Mucosa of gallbladder (tissue), 1 donor: ENCODE data around the gene CTNND2. TPM values are rescaled to one million over a fixed set of nuclear protein-coding genes. Genes with fewer than 3 reads are reported as not detected.

Experiments
- DNase-seq: peaks from one replicate; pipeline ENCODE4 v3.0.0-alpha.2; 2020; ENCODE audit warnings: low spot score
- total RNA-seq: library from RNA; stranded (reverse); gene quantifications from one replicate; pipeline ENCODE4 v1.2.1, GENCODE V29; 2021
- donor health status: DM: no; HTN: no; CAD: no.

CTNND2 gene
- total RNA-seq, 1 donor from 2014 or later, result 131 TPM

- no peak for DNase-seq
These were observed 726.1 kb downstream of the CTNND2 start for GRCh38 chr5:11177999-11178711.

- DNase-seq, result no peak
These were observed 729.7 kb downstream of the CTNND2 start for GRCh38 chr5:11174591-11174990.

- DNase-seq, result no peak
These were observed 731.8 kb downstream of the CTNND2 start for GRCh38 chr5:11172484-11172883.

- DNase-seq, result no peak
These were observed 733.0 kb downstream of the CTNND2 start for GRCh38 chr5:11171236-11171635.

DNA sequence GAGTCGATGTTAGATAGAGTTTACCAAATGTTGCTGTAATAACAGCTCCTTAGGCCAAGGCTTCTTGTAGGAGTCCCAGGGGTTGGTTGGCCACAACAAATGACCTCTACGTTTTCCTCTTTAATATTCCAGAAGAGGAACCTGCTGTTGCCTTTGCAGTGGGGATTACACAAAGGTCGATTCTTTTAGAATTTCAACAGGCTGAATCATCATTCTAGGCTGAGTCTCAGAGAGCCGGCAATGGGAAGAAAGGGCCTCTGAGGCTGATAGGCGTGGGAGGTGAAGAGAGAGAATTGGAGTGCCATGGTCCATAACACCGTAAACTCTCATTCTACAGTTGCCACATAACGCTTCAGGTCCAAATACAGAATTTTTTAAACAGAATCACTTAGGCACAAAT, 737.3 kb downstream of the CTNND2 start:
- no peak for DNase-seq

- no peak for DNase-seq
These were observed 739.5 kb downstream of the CTNND2 start for GRCh38 chr5:11164531-11165294.

GRCh38 chr5:11157132-11157531, 747.1 kb downstream of the CTNND2 start:
- no peak for DNase-seq

- no peak for DNase-seq
These were observed 750.4 kb downstream of the CTNND2 start for GRCh38 chr5:11153670-11154382.

GRCh38 chr5:11152368-11152767, 751.9 kb downstream of the CTNND2 start:
- DNase-seq, result no peak

DNA sequence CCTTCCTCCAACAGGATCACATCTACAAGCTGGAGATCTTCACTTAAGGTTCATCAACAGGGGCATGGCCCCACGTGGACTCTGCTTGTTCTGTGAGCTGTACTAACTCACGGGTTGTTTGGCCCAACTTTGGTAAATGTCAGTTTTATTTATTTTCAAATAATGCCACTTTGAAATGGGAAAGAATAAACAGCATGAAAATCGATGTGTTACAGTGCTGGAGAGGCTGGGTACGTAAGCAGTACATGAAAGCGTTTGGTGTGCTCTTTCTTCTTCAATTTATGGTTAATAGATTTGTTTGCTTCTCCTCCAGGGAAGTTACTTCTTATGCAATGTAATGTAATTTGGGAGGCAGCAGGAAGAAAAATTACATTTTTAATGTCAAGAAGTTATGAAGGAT, 753.3 kb downstream of the CTNND2 start:
- no peak for DNase-seq

- DNase-seq, result no peak
These were observed 755.3 kb downstream of the CTNND2 start for GRCh38 chr5:11148810-11149539.

- DNase-seq, result no peak
These were observed 758.1 kb downstream of the CTNND2 start for GRCh38 chr5:11146171-11146570.

DNA sequence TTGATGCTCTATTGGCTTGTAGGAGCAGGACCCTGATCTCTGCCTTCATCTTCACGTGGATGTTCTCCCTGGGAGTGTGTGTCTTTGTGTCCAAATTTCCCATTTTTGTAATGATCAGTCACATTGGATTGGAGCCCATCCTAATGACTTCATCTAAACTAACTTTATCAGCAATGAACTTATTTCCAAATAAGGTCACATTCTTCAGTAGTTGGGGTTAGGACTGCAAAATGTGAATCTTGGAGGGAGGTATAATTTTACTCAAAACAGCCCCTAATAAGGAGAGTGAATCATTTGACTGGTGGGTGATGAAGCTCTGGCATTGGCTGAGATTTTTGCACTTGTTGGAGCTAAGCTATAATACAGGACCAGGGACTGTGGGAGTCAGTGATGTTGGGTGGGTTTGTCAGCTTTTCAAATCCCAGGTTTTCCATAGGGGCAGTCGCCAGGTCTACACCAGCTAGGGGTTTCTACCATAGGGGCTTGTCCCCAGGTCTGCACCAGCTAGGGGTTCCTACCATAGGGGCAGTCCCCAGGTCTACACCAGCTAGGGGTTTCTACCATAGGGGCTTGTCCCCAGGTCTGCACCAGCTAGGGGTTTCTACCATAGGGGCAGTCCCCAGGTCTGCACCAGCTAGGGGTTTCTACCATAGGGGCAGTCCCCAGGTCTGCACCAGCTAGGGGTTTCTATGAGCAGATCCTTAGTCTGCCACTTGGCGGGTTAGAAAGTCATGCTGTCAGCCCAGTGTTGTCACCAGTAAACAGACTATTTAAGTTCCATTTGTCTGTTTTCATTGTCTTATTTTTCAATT, 760.6 kb downstream of the CTNND2 start:
- DNase-seq, result no peak

- no peak for DNase-seq
These were observed 764.9 kb downstream of the CTNND2 start for GRCh38 chr5:11139217-11139865.

DNA sequence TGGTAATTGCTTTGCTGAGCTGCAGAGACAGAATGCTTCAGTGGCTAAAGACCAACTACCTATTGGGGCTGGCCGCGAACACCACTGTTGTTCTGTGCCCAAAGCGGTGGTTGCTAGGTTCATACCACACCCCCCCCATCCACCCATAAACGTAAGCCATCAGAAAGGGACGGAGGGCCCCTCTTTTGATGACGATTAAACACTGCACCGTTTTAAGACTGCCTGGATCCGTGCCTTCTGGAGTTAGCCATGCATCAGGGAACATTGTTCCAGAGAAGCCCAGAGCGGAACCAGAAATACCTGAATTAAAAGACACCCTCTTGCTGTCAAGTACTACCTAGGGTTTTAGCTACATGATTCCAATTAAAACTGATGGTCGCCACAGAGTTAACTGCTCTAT, 774.1 kb downstream of the CTNND2 start:
- no peak for DNase-seq

- DNase-seq, result no peak
These were observed 776.2 kb downstream of the CTNND2 start for GRCh38 chr5:11128021-11128420.

- DNase-seq, result no peak
These were observed 777.4 kb downstream of the CTNND2 start for GRCh38 chr5:11126844-11127243.

- DNase-seq, result no peak
These were observed 782.4 kb downstream of the CTNND2 start for GRCh38 chr5:11121885-11122284.

- no peak for DNase-seq
These were observed 794.1 kb downstream of the CTNND2 start for GRCh38 chr5:11110128-11110527.

DNA sequence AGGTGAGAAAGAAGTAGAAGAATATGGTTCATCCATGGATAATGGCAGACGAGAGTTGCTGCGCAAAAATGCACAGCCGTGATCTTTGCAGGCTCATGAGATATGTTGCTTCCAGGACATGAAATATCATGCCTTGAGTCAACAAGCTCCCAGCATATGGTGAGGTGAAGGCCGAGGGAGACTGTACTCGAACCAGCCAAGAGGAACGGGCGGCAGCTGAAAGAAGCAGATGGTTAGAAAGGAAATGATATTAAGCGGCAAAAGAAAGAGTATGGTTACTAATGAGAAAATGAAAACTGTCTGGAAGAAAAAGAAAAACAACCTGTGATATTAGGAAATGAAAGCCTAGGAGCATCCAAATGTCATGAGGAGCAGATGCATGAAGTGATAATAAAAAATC, 798.5 kb downstream of the CTNND2 start:
- no peak for DNase-seq

DNA sequence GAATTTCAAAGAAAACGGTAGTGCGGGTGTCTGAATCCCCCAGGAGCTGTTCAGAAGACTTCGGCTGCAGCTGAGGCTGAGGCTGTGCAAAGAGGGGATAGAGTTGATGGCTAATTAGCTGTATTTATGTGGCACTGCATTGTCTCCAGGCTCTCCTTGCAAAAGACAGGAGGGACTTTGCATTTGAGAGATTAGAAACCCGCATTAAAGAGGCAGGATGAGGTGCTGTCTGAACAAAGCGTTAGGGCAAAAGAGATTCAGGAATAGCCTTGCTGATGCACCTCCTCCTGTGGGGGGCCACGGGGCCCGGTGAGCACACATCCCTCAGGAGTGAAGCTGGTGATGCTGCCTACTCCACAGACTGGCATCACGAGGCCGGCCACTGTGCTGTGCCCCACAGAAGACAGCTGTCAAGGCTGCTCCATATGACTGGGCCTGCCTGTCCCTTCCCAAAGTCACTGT, 799.6 kb downstream of the CTNND2 start:
- no peak for DNase-seq
